Skeletal muscle tissue (tissue), 4 donors: ENCODE results near the gene RNLS. TPM values are rescaled to one million over a fixed set of nuclear protein-coding genes. Genes with fewer than 3 reads are reported as not detected.

Experiments used
- H3K27ac ChIP-seq: one replicate; pipeline ENCODE4 v1.7.0; 2013; ENCODE audit warnings: mild to moderate bottlenecking, low read depth, low read length, inconsistent platforms
- H3K27me3 ChIP-seq, 3 donors: one replicate each; pipeline ENCODE4 v1.7.0; 2013; ENCODE audit warnings: low read length in 3 of 3; ENCODE audit not compliant: control insufficient read depth in 3 of 3, insufficient read depth in 3 of 3
- H3K36me3 ChIP-seq, 3 donors: one replicate each; pipeline ENCODE4 v1.7.0; 2013; ENCODE audit warnings: low read length in 3 of 3; ENCODE audit not compliant: control insufficient read depth in 3 of 3, insufficient read depth in 3 of 3
- H3K4me1 ChIP-seq, 3 donors: one replicate each; pipeline ENCODE4 v1.7.0; 2013; ENCODE audit warnings: low read length in 3 of 3, mild to moderate bottlenecking in 3 of 3; ENCODE audit not compliant: control insufficient read depth in 3 of 3, insufficient read depth in 3 of 3
- H3K4me3 ChIP-seq, 3 donors: one replicate each; pipeline ENCODE4 v1.7.0; 2013; ENCODE audit warnings: low read length in 3 of 3
- H3K9ac ChIP-seq, 3 donors: one replicate each; pipeline ENCODE4 v1.7.0; 2013; ENCODE audit warnings: low read length in 3 of 3, mild to moderate bottlenecking in 3 of 3, moderate library complexity in 2 of 3, low read depth in 1 of 3
- H3K9me3 ChIP-seq, 3 donors: one replicate each; pipeline ENCODE4 v1.7.0; 2013; ENCODE audit warnings: low read length in 3 of 3; ENCODE audit not compliant: control insufficient read depth in 3 of 3
- total RNA-seq: library from RNA; depleted of rRNA; stranded (reverse); fragments of >200 nt; gene quantifications from one replicate; pipeline ENCODE4 v1.2.3, GENCODE V29; 2014
- donor health status: Osteomylitis.

RNLS gene
- total RNA-seq, 1 donor from 2014 or later: 4.7 TPM

- no peak overlapping the region for H3K27ac ChIP-seq
- no peak overlapping the region for H3K9ac ChIP-seq
- no peak overlapping the region for H3K4me3 ChIP-seq
- H3K27me3 ChIP-seq: no peaks in the 10 kb centered on the region
- peaks cover 4% of the 10 kb centered on the region in 3 donors for H3K4me1 ChIP-seq
- H3K36me3 ChIP-seq: no peaks in the 10 kb centered on the region
- no peaks in the 10 kb centered on the region for H3K9me3 ChIP-seq
Measured at GRCh38 chr10:88262591-88263234, 320.4 kb downstream of the RNLS start.

DNA sequence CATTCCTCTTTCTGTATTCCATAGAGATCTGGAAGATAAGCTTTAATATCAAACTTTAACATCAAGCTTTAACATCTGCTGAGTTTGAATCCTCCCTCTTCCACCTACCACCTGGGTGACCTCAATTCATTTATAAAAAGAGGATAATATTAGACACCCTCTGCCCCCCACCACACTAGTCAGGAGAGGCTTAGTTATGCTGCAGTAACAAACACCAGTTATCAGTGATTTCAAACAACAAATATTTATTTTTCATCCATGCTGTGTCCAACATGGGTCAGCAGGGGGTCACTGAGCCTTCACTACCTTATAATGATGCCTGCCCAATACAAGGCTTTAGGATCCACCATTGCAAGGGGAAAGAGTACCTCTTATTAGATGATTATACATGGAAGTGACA is 322.0 kb downstream of the RNLS start:
- Histone ChIP-seq H3K4me1 (peaks cover 4 to 9% (median 7%) of the 10 kb centered on the region in 3 donors), H3K9ac (no peak overlapping the region), H3K36me3 (no peaks in the 10 kb centered on the region), H3K9me3 (no peaks in the 10 kb centered on the region), H3K4me3 (no peak overlapping the region), H3K27me3 (no peaks in the 10 kb centered on the region), H3K27ac (no peak overlapping the region)

GRCh38 chr10:88260329-88261051 is 322.6 kb downstream of the RNLS start:
- Histone ChIP-seq H3K27me3 (no peaks in the 10 kb centered on the region), H3K4me1 (peaks cover 7 to 12% (median 9%) of the 10 kb centered on the region in 3 donors), H3K9me3 (no peaks in the 10 kb centered on the region), H3K4me3 (no peak overlapping the region), H3K9ac (no peak overlapping the region), H3K27ac (no peak overlapping the region), H3K36me3 (no peaks in the 10 kb centered on the region)

- Histone ChIP-seq H3K4me3 (no peak overlapping the region), H3K9ac (no peak overlapping the region), H3K36me3 (no peaks in the 10 kb centered on the region), H3K9me3 (no peaks in the 10 kb centered on the region), H3K4me1 (peaks cover 9 to 14% (median 11%) of the 10 kb centered on the region in 3 donors), H3K27me3 (no peaks in the 10 kb centered on the region), H3K27ac (no peak overlapping the region)
Measured at GRCh38 chr10:88259381-88259780, 323.7 kb downstream of the RNLS start.

DNA sequence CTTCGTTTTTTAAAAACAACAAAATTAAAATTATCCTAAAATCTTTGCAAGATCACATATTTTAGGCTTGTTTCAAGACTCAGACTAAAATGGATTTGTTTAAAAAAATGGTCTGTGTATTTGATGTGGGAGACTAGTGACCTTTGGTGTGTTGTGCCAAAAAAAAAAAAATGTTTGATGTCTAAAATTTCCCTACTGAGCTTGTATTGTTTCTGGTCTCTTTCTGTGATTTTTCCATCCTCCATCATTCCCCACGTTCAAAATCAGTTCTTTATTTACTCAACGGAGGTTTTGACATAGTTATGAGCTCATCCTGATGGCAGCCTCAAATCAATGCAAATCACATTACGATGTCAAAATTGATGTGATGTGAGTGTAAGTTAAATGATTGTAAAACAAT is 326.2 kb downstream of the RNLS start:
- no peaks in the 10 kb centered on the region for H3K36me3 ChIP-seq
- no peak overlapping the region for H3K9ac ChIP-seq
- no peaks in the 10 kb centered on the region for H3K27me3 ChIP-seq
- peak overlapping the region; percentile 55 for H3K27ac ChIP-seq
- H3K9me3 ChIP-seq: no peaks in the 10 kb centered on the region
- H3K4me3 ChIP-seq: no peak overlapping the region
- H3K4me1 ChIP-seq: peaks cover 28 to 31% (median 31%) of the 10 kb centered on the region in 3 donors

- Histone ChIP-seq H3K27ac (peak overlapping the region; percentile 55), H3K9me3 (no peaks in the 10 kb centered on the region), H3K4me1 (peaks cover 28 to 34% (median 31%) of the 10 kb centered on the region in 3 donors), H3K9ac (no peak overlapping the region), H3K4me3 (peak overlapping the region in 2 of 3 donors; percentile 4 to 34), H3K27me3 (no peaks in the 10 kb centered on the region), H3K36me3 (no peaks in the 10 kb centered on the region)
Measured at GRCh38 chr10:88256013-88256680, 327.0 kb downstream of the RNLS start.

DNA sequence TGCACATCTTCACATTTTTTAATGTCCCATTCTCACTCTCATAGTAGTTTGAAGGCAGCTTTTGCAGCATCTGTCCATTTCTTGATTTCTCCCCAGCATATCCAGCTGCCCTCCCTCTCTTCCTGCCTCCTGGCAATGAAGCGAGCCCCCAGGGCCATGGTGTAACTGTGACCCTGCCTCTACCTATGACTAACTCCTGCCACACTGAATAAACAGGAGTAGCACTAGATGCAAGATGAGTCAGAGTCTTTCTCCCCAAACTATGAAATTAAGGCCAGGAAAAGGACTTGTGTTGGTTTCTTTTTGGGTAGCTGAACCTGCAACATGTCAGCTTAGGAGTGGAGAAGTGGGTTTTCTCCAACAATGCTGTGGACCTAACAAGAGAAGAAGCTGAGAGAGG is 329.0 kb downstream of the RNLS start:
- Histone ChIP-seq H3K4me3 (no peak overlapping the region), H3K27me3 (no peaks in the 10 kb centered on the region), H3K9ac (no peak overlapping the region), H3K27ac (no peak overlapping the region), H3K4me1 (peaks cover 28 to 34% (median 31%) of the 10 kb centered on the region in 3 donors), H3K9me3 (no peaks in the 10 kb centered on the region), H3K36me3 (no peaks in the 10 kb centered on the region)

DNA sequence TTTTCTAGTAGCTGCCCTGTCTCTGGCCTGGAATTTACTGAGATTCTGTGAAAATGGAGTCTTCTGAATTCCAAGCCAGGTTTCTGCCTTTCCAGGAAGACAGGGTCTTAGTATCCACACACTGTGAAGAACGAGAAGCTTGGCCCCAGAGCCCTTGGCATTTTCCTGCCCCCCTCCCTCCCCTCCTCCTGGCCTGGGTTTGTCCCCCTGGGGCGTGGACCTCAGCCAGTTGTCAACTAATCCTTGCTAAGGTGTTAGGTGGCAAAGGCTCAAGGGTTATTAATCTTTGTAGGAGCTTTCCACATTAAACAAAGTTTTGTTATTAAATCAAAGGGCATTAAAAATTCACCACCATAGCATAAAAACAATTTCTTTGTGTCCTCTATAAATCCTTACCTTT is 329.5 kb downstream of the RNLS start:
- H3K9me3 ChIP-seq: no peaks in the 10 kb centered on the region
- H3K9ac ChIP-seq: peak overlapping the region in 2 of 3 donors; percentile 20 to 23
- no peaks in the 10 kb centered on the region for H3K27me3 ChIP-seq
- H3K27ac ChIP-seq: peak overlapping the region; percentile 50
- no peak overlapping the region for H3K4me3 ChIP-seq
- no peaks in the 10 kb centered on the region for H3K36me3 ChIP-seq
- H3K4me1 ChIP-seq: peaks cover 28 to 34% (median 31%) of the 10 kb centered on the region in 3 donors

GRCh38 chr10:88253128-88253527 is 330.0 kb downstream of the RNLS start:
- no peaks in the 10 kb centered on the region for H3K27me3 ChIP-seq
- peak overlapping the region; percentile 50 for H3K27ac ChIP-seq
- no peak overlapping the region for H3K4me3 ChIP-seq
- no peaks in the 10 kb centered on the region for H3K9me3 ChIP-seq
- peak overlapping the region in 1 of 3 donors; percentile 23 for H3K9ac ChIP-seq
- H3K36me3 ChIP-seq: no peaks in the 10 kb centered on the region
- peaks cover 28 to 34% (median 31%) of the 10 kb centered on the region in 3 donors for H3K4me1 ChIP-seq

- no peak overlapping the region for H3K27ac ChIP-seq
Measured at GRCh38 chr10:88249450-88249849, 333.7 kb downstream of the RNLS start.

More at GRCh38 chr10:88249450-88249849, 333.7 kb downstream of the RNLS start:
- no peak overlapping the region for H3K4me3 ChIP-seq
- peaks cover 37 to 45% (median 42%) of the 10 kb centered on the region in 3 donors for H3K4me1 ChIP-seq
- H3K9ac ChIP-seq: no peak overlapping the region
- H3K9me3 ChIP-seq: no peaks in the 10 kb centered on the region
- no peaks in the 10 kb centered on the region for H3K27me3 ChIP-seq
- H3K36me3 ChIP-seq: no peaks in the 10 kb centered on the region
